SK-N-SH treated with all-trans-retinoic acid at 6 μM for 48 hours (cell line): ENCODE measurements around the gene CD47.

Source experiments
- BACH2 ChIP-seq: fragments of 250-450 bp; sonication (Bioruptor Pico); IDR thresholded peaks from 2 replicates; pipeline ENCODE4 v1.9.0; 2021; ENCODE audit warnings: mild to moderate bottlenecking, borderline replicate concordance
- CREB5 ChIP-seq: fragments of 250-450 bp; sonication (Bioruptor Pico); IDR thresholded peaks from 2 replicates; pipeline ENCODE4 v1.5.1; 2020; ENCODE audit warnings: low read depth, mild to moderate bottlenecking, moderate library complexity
- ESRRG ChIP-seq: fragments of 250-450 bp; sonication (Bioruptor Pico); IDR thresholded peaks from 2 replicates; pipeline ENCODE4 v1.6.1; 2021; ENCODE audit warnings: mild to moderate bottlenecking
- ISL1 ChIP-seq: fragments of 250-450 bp; sonication (Bioruptor Pico); IDR thresholded peaks from 2 replicates; pipeline ENCODE4 v2.1.2; 2022; ENCODE audit warnings: mild to moderate bottlenecking, moderate library complexity
- ZFP3 ChIP-seq: fragments of 250-450 bp; sonication (Bioruptor Pico); IDR thresholded peaks from 2 replicates; pipeline ENCODE4 v1.5.0; 2020; ENCODE audit warnings: mild to moderate bottlenecking, moderate library complexity
- ZFP30 ChIP-seq: fragments of 450-650 bp; formaldehyde crosslinking; IDR thresholded peaks from 2 replicates; pipeline ENCODE4 v1.5.0; 2022; ENCODE audit warnings: mild to moderate bottlenecking, moderate library complexity
- ZNF8 ChIP-seq: fragments of 450-650 bp; formaldehyde crosslinking; IDR thresholded peaks from 2 replicates; pipeline ENCODE4 v1.5.0; 2020; ENCODE audit warnings: mild to moderate bottlenecking, moderate library complexity

GRCh38 chr3:108133858-108134554 lies 43.2 kb upstream of the CD47 start:
- no peak for TF ChIP-seq ZFP30 (CRISPR knock-in tag)
- no peak for TF ChIP-seq ESRRG
- TF ChIP-seq ZNF8, result no peak
- no peak for TF ChIP-seq BACH2 (CRISPR knock-in tag)
- TF ChIP-seq ISL1 (CRISPR knock-in tag), result no peak
- no peak for TF ChIP-seq CREB5
- no peak for TF ChIP-seq ZFP3 (CRISPR knock-in tag)
